ENCODE results near the gene ANO7.
A peak's percentile ranks its signal among the peaks of the same experiment; 100 is the strongest.

ANO7 gene

GRCh38 chr2:241218131-241219029 lies 29.9 kb downstream of the ANO7 start:
- Histone ChIP-seq H3F3A (ENCODE audit: control insufficient read depth, insufficient read depth) (peaks cover 9% of the 10 kb centered on the region; the same call in 1 of the 2 replicates), H3K9me3 (ENCODE audit: control insufficient read depth, insufficient read depth, low read length) (no peaks in the 10 kb centered on the region), H3K27ac (ENCODE audit: low read depth, low read length) (no peak overlapping the region), H3K36me3 (ENCODE audit: control insufficient read depth, low read length) (no peaks in the 10 kb centered on the region), H3K9me2 (replicated peaks; ENCODE audit: control insufficient read depth, low read length) (no peaks in the 10 kb centered on the region), H3K4me2 (ENCODE audit: low read length) (peak overlapping the region; percentile 90), H3K27me3 (ENCODE audit: control insufficient read depth, low read length) (0 out of 2 replicates have a peak, but pooled peaks cover 3% of the 10 kb centered on the region), H3K4me1 (ENCODE audit: control insufficient read depth, low read length) (peaks cover 16% of the 10 kb centered on the region), H3K79me2 (ENCODE audit: control insufficient read depth, low read length) (no peaks in the 10 kb centered on the region), H3K4me3 (ENCODE audit: low read length) (peak overlapping the region; percentile 75), H4K20me1 (ENCODE audit: control insufficient read depth, insufficient read depth, low read depth, low read length) (no peaks in the 10 kb centered on the region)
- TF ChIP-seq EZH2phosphoT487 (IDR thresholded peaks at IDR 0.05; ENCODE audit: borderline replicate concordance, low read length) (no peak), CTCF (IDR thresholded peaks at IDR 0.05; ENCODE audit: low read depth, low read length, poor library complexity, severe bottlenecking) (peak; percentile 58)

- TF ChIP-seq CTCF (IDR thresholded peaks at IDR 0.05; ENCODE audit: low read depth, low read length, poor library complexity, severe bottlenecking) (peak; percentile 25), EZH2phosphoT487 (IDR thresholded peaks at IDR 0.05; ENCODE audit: borderline replicate concordance, low read length) (no peak)
- peak overlapping the region; percentile 75 for H3K4me3 ChIP-seq (ENCODE audit: low read length)
Observed at GRCh38 chr2:241219030-241219382, 30.5 kb downstream of the ANO7 start.

GRCh38 chr2:241219856-241220356 lies 31.4 kb downstream of the ANO7 start:
- H3K79me2 ChIP-seq (ENCODE audit: control insufficient read depth, low read length): no peaks in the 10 kb centered on the region
- peaks cover 9% of the 10 kb centered on the region; the same call in 1 of the 2 replicates for H3F3A ChIP-seq (ENCODE audit: control insufficient read depth, insufficient read depth)
- TF ChIP-seq CTCF (IDR thresholded peaks at IDR 0.05; ENCODE audit: low read depth, low read length, poor library complexity, severe bottlenecking) (no peak), EZH2phosphoT487 (IDR thresholded peaks at IDR 0.05; ENCODE audit: borderline replicate concordance, low read length) (no peak)
- no peaks in the 10 kb centered on the region for H3K9me3 ChIP-seq (ENCODE audit: control insufficient read depth, insufficient read depth, low read length)
- H3K4me3 ChIP-seq (ENCODE audit: low read length): no peak overlapping the region
- H3K4me2 ChIP-seq (ENCODE audit: low read length): no peak overlapping the region
- H3K27me3 ChIP-seq (ENCODE audit: control insufficient read depth, low read length): 0 out of 2 replicates have a peak, but pooled peaks cover 3% of the 10 kb centered on the region
- no peaks in the 10 kb centered on the region for H3K9me2 ChIP-seq (replicated peaks; ENCODE audit: control insufficient read depth, low read length)
- no peak overlapping the region for H3K27ac ChIP-seq (ENCODE audit: low read depth, low read length)
- H3K36me3 ChIP-seq (ENCODE audit: control insufficient read depth, low read length): no peaks in the 10 kb centered on the region
- no peaks in the 10 kb centered on the region for H4K20me1 ChIP-seq (ENCODE audit: control insufficient read depth, insufficient read depth, low read depth, low read length)
- H3K4me1 ChIP-seq (ENCODE audit: control insufficient read depth, low read length): peaks cover 19% of the 10 kb centered on the region

More at GRCh38 chr2:241219030-241219382, 30.5 kb downstream of the ANO7 start:
- Histone ChIP-seq H3F3A (ENCODE audit: control insufficient read depth, insufficient read depth) (peaks cover 9% of the 10 kb centered on the region; the same call in 1 of the 2 replicates), H3K27me3 (ENCODE audit: control insufficient read depth, low read length) (0 out of 2 replicates have a peak, but pooled peaks cover 3% of the 10 kb centered on the region), H3K4me1 (ENCODE audit: control insufficient read depth, low read length) (peaks cover 19% of the 10 kb centered on the region), H3K36me3 (ENCODE audit: control insufficient read depth, low read length) (no peaks in the 10 kb centered on the region), H4K20me1 (ENCODE audit: control insufficient read depth, insufficient read depth, low read depth, low read length) (no peaks in the 10 kb centered on the region), H3K27ac (ENCODE audit: low read depth, low read length) (no peak overlapping the region), H3K9me2 (replicated peaks; ENCODE audit: control insufficient read depth, low read length) (no peaks in the 10 kb centered on the region), H3K9me3 (ENCODE audit: control insufficient read depth, insufficient read depth, low read length) (no peaks in the 10 kb centered on the region), H3K4me2 (ENCODE audit: low read length) (peak overlapping the region; percentile 90), H3K79me2 (ENCODE audit: control insufficient read depth, low read length) (no peaks in the 10 kb centered on the region)

All from DOHH2 (cell line).